GM23248 (cell line): ENCODE results near the gene FAM171A1.

ENCODE experiments used
- EZH2 ChIP-seq: fragments of 200-600 bp; sonication (generic); IDR thresholded peaks from 2 replicates; pipeline ENCODE4 v1.6.1; 2018; ENCODE audit warnings: antibody characterized with exemption, mild to moderate bottlenecking; ENCODE audit not compliant: insufficient read depth, poor library complexity, severe bottlenecking
- EZH2phosphoT487 ChIP-seq: fragments of 200-600 bp; sonication (generic); IDR thresholded peaks from 2 replicates; pipeline ENCODE4 v1.6.1; 2018; ENCODE audit warnings: antibody characterized with exemption, moderate library complexity, mild to moderate bottlenecking, low read depth; ENCODE audit not compliant: insufficient read depth

GRCh38 chr10:15311569-15312280 lies 59.4 kb downstream of the FAM171A1 start:
- TF ChIP-seq EZH2phosphoT487 (no peak), EZH2 (no peak)
